OCI-M2 (cell line): ENCODE results near the gene VEGFD.
"Not testable (repeated sequence)": the region's sequence is repeated elsewhere in the genome, so short reads cannot be mapped to it uniquely, and the experiment has no call there.

Experiments
- DNase-seq: peaks from one replicate; lab custom pipeline; 2025; ENCODE audit not compliant: unreplicated experiment; lab: John Stamatoyannopoulos, UW

VEGFD gene

DNA sequence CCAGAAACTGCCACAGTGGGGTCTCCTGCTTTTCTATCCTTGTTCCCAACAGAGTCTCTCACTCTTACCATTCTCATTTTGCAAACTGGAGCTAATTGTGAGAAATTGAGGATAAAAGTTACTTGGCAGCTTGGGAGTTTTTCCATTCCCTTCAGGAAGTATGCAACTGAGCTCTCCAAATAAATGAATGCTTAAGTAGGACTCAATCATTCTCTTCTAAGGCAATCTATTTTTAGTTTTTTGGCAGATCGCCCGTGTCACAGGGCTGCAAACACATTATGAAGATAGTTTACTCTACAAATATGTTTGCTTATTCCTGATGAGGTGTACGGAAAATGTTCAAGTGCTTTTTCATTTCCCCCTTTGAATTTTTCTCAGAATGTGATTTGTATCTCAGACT is 74.1 kb downstream of the VEGFD start:
- DNase-seq: no peak

DNA sequence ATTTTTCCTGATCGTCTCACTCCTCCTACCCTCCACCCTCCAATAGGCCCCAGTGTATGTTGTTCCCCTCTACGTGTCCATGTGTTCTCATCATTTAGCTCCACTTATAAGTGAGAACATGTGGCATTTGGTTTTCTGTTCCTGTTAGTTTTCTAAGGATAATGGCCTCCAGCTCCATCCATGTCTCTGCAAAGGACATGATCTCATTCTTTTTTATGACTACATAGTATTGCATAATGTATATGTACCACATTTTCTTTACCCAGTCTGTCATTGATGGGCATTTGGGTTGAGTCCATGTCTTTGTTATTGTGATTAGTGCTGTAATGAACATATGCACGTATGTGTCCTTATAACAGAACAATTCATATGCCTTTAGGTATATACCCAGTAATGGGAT is 78.3 kb downstream of the VEGFD start:
- not testable (repeated sequence) for DNase-seq

DNA sequence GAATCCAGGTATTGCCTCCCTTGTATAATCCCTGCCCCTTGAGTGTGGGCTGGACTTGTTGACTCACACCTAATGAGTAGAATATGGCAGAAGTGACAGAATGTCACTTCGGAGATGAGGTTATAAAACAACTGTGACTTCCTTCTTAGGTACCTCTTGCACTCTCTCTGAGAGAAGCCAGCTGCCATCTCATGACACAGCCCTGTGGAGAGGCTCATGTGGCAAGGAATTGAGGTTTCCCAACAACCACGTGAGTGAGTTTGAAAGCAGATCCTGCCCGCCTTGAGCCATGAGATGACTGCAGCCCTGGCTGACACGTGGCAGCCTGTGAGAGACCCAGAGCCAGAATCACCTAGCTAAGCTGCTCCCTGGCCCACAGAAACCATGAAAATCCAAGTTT is 82.3 kb downstream of the VEGFD start:
- no peak for DNase-seq

DNA sequence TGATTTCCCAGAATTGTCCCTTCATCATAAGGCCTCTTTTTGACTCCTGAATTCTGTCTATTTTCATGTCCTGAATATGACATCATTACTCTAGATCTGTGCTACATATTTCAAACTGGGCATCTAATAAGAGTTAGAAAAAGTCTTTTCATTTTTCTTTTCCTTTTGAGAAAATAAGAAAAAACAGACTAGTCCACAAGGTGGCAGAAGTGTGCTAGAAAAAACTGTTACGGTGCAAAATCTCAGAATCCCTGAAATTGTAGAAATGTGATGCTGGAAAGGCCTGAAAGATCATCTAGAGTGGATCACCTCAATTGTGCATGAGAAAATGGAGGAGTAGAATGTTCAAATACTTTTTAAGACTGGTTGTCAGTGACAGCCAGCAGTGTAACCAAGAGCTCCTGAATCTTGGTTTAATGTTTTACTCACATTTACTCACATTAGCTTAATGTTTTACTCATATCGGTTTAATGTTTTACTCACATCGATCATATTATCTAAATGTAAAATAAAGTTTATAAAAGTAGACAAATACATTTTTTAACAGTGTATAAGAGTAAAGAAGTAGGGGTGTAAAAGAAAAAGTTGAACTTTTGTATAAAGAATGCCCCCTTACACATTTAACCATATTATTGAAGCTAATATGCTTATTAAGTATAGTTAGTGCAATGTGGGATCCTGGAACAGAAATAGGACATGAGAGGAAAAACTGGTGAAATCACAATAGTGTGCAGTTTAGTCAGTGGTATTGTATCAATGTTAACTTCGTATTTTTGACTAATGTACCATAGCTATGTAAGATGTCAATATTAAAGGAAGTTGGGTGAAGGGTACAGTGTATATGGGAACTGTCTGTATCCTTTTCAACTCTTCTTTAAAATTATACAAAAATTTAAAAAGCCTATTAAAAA is 84.0 kb downstream of the VEGFD start:
- no peak for DNase-seq

DNA sequence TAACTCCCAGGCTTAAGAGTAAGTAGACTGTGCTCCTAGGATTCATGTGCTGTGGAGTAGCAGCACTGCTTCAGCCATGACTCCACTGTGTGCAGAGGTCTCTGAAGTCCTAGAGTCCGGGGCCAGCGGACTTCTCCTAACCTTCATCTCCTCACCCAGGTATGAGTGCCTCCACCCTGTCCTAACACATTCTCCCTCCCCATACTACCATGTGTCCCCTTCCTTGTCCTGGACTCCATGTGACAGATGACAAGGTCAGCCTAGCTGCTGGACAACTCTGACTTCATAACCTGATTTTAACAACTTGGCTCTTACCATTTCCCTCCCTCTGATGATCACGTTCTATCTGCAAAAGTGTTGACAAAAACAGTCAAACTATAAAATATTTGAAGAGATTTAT is 85.4 kb downstream of the VEGFD start:
- DNase-seq: no peak

DNA sequence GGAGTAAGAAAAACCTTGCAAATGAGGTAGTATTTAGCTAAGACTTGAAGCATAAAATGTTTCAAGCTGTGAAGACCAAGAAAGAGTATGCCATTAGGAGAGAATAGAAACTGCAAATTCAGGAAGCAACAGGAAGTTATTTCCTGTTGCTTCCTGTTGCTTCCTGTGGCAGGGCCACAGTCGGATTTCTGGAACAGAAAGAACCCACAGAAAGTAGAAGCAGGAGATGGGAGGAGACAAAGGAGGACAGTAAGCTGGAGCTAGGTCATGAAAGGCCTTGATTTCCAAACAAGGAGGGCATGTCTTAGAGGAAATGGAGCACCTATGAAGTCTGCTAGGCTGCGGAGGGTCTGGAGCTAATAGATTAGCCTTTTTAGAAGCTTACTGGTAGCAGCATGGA is 86.0 kb downstream of the VEGFD start:
- DNase-seq: no peak
